GM18909 (cell line): ENCODE data around the gene GRIFIN.

Experiments
- ATAC-seq: cut with Tn5 transposase; IDR thresholded peaks from one replicate; pipeline ENCODE4 v1.9.1; 2021; ENCODE audit warnings: mild to moderate bottlenecking; ENCODE audit not compliant: unreplicated experiment, poor library complexity

GRIFIN gene

DNA sequence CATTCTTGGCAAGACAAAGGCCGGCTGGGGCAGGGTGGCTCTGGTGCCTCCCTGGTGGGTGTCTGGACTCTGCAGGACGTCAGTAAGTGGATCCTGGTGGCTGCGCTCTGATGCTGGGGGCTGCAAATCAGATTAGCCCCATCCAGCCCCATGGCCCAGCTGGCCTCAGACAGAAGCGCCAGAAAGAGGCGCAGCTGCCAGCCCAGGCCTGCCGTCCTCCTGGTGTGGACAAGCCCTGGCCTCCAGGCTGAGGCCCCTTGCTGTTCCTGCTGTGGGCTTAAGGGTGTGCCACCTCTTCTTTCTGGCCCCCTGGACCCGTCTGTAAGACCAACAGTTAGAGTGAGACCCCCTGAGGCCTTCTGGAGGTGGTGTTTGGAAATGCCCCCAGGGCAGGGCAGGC, 37.5 kb upstream of the GRIFIN start:
- no peak for ATAC-seq

DNA sequence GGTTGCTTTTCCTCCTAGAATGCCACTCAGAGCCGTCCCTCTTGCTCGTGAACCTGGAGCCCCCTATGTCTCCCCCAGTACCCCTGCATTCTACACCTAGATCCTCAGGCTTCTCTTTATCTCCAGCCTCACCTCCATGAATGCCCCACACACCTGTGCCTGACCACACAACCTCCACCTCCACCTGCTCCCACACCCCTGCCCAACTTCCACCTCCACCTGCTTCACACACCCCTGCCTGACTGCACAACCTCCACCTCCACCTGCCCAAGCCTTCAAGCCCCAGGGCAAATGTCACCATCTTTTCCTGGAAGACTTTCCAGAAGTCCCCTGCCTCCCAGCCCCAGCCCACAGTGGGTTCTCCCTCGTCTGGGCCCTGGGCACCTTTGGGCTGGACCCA, 36.5 kb upstream of the GRIFIN start:
- ATAC-seq: no peak

DNA sequence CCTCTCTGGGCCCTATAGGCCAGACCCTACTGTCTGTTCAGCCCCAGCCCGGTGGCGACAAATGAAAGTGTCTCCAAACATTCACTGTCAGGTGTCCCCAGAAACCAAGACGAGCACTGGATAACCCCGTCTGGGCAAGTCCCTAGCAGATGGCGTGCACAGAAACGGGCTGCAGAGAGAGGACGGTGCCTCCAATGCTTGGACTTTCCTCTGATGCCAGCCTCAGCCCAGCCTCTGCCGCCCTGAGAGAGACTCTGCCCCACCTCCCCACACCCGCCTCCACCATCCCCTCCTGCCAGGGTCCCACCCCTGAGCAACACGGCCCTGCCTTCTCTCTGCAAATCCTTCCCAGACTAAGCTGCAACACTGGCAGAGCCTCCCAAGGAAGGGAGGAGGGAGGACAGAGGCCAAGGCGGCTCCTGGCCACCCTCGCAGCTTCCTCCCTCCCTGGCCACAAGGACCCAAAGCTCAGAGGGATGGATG, 36.0 kb upstream of the GRIFIN start:
- ATAC-seq: no peak

DNA sequence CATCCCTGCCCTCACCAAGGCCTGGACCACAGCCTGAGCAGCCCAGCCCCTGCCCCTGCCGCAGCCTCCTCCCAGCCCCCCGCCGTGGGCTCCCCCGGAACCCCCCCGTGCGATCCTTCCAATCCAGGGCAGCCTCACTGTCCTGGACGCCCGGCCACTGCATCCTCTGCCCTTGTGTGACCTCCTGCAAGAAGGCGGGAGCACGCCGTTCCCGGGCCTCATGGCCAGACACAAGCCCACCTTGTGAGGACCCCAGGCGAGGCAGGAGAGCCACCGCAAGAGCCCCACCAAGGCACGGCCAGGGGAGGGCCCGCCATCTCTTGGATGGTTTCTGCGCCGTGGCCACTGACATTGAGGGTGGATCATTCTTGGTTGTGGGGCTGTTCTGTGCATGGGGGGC, 35.6 kb upstream of the GRIFIN start:
- ATAC-seq: no peak

DNA sequence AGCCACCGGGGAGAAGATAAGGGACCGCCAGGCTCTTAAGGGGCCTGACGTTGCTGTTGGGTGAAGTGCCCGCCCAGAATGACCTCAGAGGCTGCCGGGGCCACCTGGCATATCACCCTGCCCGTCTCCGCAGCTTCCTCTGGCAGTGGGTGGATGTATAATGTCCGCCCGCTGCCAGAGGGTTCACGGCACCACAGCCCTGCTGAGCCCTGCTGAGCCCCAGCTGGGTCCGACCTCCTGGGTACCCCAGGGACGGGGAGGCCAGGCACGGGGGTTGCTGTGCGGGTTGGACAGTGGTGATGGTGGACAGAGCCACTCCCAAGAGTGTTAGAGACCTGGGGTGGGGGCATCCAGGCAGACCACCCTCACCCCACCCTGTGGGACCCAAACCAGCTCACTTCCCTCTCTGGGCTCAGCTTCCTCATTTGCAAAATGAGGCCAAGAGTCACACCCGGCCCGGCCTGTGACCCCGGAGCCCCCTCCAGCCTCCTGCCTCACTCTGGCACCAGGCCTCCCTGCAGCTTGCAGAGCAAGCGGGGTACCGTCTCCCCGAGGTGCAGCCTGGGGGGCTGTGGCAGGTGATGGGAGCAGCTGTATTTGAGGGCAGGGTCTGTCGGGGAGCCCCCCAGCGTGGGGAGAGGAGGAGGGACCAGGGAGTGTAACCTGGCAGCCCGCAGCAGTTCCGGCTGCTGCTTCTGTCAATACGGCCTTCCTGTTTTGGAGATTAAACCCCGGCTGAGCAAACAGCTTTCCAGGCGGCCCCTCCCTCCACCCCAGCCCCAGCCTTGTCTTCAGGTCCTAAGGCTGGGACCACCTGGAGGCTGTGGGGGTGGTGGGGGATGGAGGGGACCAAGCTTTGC, 34.9 kb upstream of the GRIFIN start:
- no peak for ATAC-seq

DNA sequence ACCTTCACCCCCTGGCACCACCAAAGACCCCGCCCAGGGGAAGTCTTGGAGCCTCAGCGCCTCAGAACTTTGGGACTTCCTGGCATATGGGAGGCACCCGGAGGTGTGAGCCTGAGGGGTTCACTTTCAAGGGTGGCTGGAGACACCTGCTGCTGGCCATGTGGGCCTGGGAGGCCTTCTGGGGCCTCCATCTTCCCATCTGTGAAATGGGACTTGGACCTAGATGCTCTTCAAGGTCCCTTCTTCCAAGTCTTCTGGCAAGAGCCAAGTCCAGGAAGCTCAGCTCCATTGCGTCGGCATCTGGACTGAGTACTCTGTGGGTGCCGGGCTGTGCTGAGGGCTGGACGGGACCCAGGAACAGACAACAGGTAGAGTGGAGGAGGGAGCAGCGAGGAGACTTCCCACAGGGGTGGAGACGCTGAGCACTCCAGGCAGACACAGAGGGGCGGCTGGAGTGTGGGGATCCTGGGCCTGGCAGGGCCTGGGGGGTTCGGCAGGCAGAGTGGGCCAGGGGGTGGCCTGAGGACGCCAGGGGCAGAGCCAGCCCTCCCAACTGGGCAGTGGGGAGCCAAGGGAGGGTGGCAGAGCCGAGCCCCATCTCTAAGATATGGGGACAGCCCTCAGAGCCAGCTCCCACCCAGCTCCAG, 34.1 kb upstream of the GRIFIN start:
- no peak for ATAC-seq

DNA sequence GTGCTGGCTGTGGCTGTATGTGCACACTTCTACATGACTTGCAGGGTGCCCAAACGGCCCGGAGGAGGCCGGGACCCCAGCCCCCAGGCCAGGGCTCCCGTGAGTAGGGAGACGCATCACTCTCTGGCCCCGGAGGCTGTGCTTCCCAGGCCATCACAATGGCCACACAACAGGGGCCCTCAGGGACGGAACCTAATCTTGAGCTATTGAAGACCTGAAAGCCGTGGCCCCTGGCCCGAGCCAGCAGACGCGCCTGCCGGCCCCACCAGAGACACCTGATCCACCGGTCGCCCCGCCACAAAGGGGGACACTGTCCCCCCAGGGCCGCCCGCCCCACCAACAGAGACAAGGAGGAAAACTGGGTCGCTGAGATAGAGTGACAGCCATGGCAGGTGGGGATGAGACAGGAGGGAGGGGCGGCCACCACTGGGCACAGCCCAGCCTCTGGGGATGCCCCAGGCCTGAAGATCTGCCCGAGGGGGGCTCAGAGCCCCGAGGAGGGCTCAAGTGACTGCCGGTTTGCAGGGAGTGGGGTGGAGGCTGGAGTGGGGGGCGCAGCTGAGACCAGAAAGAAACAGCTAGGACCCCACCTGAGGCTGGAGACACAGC, 33.2 kb upstream of the GRIFIN start:
- no peak for ATAC-seq

DNA sequence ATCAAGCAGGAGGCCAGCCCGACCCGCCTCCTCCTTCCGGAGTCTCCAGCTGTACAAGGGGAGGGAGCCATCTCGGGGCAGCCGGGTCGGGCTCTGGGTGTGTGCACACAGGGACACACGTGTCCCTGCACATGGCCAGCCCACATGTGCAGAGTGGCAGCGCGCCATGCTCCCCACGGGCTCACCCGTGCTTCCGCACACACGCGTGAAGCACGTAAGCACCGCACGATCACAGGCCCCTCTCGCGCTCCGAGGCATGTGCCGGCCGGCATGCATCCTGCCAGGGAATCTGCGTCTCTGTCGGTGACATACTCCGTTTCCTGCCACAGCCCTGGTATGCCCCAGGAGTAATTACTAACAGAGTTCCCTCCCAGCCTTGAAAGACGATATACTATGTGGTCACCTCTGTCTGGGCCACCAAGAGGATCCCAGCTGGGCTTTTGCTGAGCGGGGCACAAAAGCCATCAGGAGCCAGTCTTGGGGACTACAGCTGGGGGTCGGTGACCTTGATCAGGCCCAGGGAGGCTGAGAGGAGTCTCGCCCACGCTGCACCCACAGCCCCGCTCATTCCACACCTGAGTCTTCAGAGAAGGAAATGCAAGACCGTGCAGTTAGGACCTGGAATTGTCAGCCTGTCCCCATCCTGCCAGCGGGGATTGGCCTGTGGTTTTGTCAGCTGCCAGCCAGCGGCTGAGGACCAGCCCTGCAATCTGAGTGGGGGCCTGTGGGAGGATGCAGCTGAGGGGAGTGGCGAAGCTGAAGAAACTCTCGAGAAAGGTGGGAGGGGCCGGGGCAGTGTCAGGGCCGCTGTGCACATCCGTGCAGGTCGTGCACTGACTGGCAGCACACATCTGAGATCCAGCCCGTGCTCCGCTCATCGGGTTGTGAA, 32.4 kb upstream of the GRIFIN start:
- peak; percentile 50 for ATAC-seq

DNA sequence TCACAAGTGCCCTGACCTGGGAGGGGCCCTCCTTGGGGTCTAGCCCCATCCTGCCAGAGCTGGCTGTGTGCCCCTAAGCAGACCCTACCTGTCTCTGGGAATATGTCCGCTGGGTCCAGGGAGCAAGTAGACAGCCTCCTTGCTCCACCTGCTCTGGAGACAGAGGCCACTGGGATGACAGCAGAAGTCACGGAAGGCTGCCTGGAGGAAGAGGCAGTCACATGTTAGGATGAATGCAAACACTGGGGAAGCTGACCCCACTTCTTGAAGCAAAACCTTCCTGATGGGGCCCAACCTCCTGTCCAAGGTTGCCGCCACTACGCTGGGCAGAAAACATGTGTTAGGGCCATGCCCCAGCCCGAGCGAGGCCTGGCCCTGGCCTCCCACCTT, 31.7 kb upstream of the GRIFIN start:
- no peak for ATAC-seq

DNA sequence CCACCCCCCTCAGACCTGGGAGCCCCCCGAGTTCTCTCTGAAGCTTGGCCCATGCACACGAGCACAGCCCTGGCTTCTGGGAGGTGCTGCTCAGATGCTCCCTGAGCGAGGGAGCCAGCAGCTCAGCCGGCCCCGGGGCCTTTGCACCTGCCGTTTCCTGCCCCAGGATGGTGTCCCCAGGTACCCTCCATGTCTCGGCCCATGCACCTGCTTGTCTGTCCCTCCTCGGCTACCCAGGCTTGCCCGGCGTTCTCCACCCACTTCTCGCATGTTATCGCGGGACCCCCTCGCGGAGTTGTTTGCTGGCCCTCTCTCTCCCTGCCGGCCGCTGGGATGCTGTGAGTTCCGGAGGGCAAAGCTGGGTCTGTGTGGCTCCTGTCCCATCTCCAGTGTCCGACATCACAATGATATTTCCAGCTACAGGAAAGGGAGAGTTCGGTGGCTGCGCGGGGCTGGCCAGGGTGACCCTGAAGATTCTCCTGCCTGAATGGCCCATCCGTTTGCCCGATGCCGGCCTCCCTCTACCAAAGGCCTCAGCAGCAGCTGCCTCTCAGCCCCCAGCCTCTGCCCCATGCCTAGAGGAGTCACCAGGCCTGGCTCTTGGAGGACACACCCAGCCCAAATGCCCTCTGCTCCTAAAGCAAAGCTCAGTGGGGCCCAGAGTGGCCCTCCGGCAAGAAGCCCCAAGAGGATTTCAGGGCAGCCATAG, 31.2 kb upstream of the GRIFIN start:
- no peak for ATAC-seq

DNA sequence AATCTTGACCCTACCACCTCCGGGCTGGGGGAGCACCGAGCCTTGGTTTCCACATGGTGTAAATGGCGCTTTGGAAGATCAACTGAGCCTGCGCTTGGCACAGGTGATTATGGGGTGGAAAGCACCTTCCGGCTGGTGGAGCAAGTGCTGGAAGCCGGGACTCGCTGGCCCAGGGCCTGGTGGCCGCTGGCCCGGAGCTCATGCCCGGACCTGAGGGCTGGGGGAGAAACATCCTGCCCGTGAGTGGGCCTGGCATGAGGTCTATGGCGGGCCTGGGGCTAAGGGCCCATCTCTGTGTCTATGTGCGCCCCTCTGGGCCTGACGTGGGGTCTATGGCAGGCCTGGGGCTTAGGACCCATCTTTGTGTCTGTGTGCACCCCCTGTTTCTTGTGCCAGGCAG, 29.2 kb upstream of the GRIFIN start:
- no peak for ATAC-seq

DNA sequence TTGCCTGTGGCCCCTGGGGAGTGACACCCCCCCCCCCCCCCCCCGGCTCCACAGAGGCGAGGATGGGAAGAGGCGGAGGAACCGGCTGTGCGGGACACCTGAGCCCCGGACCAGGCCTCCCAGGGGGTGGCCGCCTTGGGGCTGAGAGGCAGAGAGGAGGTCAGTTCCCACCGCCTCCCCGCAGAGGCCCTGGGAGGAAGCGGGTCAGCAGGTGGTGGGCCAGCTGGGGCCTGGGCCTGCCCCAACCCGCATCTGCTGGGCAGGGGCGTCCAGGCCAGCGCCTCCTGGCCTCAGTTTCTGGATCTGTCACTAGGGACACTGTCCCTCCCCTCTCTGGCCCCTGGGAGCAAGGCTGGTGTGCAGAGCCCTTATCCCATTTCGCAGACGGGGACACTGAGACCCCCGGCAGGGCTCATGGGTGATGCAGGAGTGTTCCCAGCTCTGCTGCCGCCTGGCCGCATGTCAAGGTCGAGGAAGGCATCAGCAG, 28.7 kb upstream of the GRIFIN start:
- no peak for ATAC-seq

DNA sequence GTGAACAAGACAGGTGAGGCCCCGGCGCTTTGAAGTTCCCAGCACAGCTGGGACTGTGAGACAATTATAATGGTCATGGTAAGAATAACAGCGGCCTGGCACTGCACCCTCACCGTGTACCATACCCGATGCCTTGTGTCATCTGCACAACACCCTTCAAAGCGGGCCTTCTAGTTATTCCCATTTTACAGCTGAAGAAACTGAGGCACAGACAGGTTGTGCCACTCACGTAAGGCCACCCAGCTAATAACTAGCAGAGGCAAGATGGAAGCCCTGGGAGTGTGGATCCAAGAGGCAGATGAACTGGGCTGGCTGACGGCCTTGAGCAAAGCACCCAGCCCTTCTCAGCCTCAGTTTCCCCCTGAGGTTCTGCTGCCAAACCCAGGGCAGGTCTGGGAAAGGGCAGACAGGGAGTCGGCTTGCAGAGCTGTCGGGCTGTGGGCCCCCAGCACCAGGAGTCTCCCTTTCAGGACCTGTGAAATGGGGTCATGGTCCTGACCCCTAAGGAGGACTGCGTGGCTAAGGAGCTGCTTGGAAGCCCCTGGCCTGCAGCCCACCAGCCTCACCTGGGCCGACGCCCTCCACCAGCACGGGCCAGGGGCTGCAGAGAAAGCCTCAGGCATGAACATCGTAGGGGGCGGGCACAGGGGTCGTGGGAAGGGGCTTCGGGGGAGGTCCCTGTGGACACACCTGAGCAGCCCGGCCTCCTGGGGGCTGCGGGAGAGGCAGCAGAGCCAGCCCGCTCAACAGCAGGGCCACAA, 28.1 kb upstream of the GRIFIN start:
- no peak for ATAC-seq

DNA sequence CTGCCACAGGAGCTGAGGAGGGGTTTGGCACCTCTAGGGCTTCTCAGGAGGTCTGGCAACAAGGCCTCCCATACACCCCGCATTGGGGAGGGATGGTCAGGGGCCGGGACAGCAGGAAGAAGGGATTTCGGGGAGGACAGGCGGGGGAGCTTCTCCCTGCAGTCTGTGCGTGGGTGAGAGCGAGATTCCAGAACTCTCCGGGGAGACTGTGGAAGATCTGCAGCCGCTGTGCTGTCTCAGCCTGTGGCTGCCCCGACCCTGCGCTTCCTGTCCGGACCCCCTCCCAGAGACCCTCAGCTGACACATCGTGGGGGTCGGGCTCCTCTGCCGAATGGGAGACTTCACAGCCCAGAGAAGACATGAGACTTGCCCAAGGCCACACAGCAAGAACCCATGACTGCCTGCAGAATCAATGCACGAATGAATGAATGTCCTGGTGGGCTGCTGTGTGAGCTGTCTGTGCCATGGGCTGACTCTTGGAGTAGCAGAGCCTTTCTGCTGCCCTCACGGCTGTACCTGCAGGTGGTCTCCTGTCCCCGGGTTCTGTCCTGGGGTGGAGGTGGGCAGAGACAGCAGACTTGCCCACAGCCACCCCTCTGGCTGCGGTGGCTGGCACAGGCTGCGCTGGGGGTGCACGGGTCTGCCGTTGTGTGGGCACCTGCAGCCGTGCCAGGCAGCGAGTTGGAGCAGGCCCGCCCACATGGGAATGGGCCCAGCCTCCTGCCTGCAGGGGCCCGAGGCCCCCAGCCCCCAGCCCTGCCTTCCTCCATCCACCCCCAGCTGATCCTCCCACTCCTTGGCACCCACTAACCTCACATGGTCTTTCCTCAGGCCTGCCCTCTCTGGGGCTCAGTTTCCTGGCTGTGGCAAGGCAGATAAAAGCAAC, 27.1 kb upstream of the GRIFIN start:
- no peak for ATAC-seq

DNA sequence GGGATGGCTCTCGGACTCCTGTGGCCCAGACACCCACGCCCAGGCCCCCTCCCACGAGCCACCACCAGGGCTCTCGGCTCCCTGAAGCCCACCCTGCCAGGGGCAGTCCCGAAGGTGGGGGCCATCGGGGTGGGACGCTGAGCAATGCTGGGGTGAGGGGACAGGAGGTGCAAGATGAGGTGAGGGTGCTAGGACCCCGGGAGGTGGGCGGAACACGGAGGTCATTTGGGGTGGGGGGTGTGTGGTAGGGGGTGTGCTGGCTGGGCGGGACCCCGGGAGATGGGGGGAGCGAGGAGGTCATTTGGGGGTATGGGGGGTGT, 26.4 kb upstream of the GRIFIN start:
- no peak for ATAC-seq

DNA sequence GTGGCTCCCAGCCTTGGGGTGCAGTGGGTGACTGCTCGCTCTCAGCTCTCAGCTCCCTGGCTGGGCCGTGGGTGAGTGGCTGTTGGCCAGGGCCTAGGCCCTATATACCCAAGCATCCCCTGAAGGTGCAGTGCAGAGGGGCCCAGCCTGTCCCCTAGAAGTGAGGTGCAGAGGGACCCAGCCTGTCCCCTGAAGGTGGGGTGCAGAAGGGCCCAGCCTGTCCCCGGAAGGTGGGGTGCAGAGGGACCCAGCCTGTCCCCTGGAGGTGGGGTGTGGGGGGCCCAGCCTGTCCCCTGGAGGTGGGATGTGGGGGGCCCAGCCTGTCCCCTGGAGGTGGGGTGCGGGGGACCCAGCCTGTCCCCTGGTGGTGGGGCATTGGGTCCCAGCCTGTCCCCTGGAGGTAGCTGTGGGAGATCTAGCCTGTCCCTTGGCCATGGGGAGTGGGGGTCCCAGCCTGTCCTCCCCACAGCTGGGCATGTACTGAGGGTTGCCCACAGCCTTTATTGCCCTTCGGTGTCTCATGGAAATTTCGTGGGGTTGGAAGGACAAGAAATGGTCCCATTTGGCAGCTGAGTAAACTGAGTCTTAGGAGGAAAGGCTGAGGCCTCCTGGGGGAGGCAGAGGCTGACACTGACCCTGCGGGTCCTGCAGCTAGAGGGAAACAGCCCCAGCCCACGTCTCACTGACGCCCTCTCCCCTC, 25.9 kb upstream of the GRIFIN start:
- no peak for ATAC-seq

DNA sequence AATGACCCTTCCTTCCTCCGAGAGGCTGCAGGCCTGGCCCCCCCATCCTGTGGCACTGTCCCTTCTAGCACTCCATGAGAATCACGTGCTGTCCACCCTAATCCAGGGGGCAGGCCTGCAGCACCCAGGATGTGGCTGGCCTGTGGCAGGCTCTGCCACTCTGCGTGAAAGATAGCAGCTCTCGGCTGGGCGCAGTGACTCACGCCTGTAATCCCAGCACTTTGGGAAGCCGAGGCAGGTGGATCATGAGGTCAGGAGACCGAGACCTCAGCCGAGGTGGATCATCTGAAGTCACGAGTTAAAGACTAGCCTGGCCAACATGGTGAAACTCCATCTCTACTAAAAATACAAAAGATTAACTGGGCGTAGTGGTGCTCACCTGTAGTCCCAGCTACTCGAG, 24.5 kb upstream of the GRIFIN start:
- ATAC-seq: no peak
